Ramos (cell line): ENCODE results near the gene G6PD.

Experiments
- in situ Hi-C: fragments of 300-500 bp; cut with MboI; formaldehyde crosslinking; loops from one replicate; pipeline ENCODE4 v1.14.3; 2022; ENCODE audit warnings: low sequenced_read_pairs; ENCODE audit not compliant: unreplicated experiment

The G6PD gene

DNA sequence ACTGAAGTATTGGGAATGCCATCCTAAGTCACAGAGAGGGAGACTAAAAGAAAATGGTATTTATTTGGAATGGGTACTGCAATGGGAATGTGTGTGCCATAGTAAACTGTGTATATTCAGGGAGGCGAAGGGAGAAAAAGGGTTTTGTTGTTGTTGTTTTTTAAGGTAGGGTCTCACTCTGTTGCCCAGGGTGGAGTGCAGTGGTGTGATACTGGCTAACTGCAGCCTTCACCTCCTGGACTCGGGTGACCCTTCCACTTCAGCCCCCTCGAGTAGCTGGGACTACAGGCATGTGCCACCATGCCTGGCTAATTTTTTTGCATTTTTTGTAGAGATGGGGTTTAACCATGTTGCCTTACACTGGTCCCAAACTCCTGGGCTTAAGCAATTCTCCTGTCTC, 51.9 kb downstream of the G6PD start:
- in situ Hi-C loops: no loop called here

DNA sequence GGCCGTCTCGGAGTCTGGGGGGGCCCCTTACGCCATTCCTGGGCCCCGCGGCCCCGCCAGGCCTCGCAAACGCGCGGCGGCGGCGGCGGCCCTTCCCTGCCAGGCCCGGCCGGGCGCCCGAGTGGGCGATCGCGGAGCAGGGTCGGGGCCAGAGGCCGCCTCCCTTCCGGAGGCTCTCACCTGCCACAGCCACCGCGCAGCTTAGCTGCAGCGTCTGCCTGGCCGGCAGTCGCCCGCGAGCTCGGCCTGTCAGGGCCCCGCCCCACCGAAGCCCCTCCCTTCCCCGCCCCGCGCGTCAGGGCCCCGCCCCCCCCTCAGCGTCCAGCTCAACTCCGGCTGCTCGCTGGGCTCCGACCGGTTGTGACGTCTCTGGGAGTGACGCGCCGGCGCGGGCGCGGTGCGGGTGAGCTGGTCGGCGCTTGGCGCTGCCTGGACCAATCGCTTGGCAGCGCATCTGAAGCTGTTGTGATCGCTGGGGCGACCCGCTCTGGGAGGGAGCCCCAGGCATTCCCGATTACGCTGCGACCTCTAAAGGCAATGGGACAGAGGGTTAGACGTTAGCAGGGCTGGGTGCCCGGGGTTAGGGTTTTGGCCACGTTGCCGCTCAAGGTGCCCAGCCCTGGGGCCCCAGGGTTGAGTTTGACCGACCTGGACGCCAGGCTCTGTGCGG, 56.1 kb downstream of the G6PD start, which contains the start of gene SLC10A3:
Gene SLC10A3 (minus strand): TSS at position 216 of the 670 bp plus-strand sequence. CDS start 1,689 bp downstream, outside the sequence.
- in situ Hi-C loops: no loop called here

DNA sequence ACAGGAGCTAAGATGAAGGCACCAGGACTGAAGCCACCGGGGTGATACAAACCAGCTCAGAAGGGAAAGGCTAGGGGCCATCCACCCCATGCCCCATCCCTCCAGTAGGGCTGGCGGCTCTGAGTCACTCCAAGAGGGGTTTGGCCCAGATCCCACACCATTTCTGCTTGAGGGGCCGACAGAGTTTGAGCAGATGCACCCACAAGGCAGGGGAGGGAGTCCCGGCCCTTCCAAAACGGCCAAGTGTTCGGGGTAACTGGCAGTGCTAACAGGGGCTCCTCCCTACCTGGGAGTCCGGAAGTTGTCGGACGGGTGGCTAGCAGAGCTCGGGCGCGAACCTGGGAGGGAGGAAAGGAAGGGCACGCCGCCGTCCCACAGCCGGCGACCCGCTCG, 56.6 kb downstream of the G6PD start:
- in situ Hi-C loops: no loop called here

DNA sequence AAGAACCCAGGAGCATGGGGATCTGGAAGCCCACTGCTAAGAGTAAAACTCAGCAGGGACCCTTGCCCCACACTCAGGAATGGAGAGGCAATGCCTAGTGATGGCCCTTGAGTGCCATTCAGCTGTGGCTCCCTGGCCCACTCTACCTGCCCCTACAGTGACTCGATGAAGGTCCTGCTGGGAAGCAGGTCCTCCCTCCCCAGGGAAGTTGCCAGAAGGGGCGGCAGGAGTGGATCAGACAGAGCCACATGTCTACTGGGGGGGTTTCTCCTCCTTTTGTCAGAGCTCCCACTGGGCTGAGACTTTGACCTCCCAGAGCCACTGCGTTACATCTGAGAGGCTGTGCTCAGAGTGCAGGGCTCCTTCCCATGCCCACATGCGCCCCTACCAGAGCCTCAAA, 57.5 kb downstream of the G6PD start:
- in situ Hi-C loops: no loop called here

DNA sequence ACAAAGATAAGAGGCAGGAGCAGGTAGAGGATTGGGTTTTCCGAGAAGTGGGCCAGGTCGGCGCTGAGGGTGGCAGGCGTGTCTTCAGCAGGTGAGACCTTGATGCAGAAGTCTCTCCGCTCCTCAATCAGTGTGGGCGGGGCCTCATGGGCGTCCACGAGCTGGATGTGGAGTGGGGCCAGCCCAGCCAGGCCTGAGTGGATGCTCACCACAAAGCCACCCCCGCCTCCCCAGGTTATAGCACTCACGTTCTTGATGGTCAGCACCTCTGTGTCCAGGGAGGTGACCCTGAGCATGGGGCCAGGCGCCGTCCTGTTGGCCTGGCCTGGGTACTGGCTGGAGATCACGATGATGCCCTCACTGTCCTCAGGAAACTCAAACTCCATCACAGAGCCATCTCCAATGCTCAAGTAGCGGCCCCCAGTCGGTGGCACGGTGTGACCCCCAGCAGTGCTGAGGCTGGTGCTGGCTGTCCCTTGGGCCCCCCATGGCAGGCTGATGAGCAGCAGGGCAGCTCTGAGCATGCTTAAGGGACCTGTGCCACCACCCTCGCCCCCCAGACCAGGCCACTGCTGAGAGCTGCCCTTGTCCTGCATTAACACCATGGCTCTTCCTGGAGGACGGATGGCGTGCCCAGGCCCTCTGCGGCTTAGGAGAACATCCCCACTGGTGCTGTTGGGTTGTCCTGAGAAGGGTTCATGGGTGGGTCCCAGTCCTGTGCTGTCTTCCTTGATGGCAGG, 58.1 kb downstream of the G6PD start:
- in situ Hi-C loops: no loop called here

DNA sequence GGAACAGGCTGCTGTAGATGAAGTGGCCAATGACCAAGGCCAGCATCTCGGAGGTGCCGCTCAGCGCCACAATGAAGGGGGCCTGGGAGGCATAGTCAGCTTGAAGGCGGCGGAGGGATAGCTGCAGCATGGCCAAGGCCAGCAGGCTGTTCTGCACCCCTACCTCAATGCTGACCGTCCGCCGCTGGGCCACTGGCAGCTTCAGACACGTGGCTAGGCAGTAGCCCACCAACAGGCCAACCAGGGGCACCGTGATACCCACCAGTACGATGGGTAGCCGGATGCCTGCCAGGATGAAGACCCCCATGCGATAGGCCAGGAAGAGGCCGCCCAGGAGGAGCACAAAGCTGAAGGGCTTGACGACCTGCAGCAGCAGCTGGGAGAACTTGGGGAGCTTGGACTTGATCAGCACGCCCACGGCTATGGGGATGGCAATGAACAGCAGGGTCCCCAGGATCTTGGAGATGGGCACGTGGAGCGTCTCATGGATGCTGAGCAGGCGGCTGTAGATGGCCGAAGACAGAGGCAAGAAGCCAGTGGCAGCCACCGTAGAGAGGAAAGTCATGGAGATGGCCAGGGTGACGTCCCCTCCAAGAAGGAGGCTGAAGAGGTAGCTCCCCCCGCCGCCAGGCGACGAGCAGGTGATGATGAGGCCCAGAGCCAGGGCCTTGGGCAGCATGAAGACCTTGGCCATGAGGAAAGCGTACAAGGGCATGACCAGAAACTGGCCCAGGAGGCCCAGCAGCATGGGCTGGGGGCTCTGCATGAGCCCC, 58.9 kb downstream of the G6PD start:
- in situ Hi-C loops: no loop called here

DNA sequence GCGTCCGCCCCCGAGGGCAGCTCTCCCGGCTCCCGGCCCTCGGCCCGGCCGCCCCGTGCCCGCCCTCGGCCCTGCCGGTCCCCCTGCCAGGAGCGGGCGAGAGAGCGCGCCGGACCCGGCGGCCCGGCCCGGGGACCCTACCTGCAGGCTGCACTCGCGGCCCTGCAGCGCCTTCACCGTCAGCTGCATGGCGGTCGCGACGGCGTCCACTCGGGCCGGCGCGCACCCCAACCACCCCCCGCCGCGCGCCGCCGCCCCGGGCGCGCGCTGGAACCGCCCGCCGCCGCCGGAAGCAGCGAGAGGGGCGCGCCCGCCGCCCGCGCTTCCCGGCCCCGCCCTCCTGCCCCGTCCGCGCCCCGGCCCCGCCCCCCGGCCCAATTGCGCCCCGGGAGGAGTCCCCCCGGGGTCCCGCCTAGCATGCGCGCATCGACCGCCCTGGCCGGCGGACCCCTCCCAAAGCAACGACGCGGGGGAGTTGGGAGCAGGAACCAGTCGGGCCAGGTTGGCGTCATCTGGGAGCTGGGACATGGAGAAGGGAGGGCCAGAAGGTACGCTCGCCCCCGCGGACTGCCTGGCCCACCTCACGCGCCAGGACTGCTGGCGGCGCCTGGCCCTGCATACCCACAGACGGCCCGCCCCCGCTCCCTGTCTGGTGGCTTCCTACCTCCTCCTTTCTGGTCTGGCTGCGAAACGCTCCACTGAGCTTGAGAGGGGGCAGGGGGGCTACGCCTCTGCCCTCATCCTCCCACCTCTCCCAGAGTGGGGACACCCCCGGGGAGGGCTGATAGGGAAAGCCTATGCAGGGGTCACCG, 60.0 kb downstream of the G6PD start, which contains the start of gene UBL4A:
Gene UBL4A (minus strand): TSS at position 220 of the 812 bp plus-strand sequence. CDS start 31 bp downstream, at position 189.
- in situ Hi-C loops: no loop called here

DNA sequence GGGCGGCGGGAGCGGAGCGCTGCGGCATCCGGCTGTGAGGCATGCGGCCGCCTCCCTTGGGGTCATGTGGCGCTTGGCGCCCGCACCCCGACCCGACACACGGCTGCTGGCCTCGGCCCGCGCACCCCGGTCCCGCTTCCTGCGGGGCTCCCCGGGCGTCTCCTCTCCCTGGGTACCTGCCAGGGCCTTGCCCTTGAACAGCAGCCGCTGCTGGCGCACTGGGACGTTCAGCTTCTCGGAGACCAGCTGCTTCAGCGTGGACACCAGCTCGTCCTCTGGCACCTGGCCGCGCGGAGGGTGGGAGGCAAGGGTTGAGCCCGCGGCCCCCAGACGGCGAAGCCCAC, 60.6 kb downstream of the G6PD start:
- in situ Hi-C loops: no loop called here

DNA sequence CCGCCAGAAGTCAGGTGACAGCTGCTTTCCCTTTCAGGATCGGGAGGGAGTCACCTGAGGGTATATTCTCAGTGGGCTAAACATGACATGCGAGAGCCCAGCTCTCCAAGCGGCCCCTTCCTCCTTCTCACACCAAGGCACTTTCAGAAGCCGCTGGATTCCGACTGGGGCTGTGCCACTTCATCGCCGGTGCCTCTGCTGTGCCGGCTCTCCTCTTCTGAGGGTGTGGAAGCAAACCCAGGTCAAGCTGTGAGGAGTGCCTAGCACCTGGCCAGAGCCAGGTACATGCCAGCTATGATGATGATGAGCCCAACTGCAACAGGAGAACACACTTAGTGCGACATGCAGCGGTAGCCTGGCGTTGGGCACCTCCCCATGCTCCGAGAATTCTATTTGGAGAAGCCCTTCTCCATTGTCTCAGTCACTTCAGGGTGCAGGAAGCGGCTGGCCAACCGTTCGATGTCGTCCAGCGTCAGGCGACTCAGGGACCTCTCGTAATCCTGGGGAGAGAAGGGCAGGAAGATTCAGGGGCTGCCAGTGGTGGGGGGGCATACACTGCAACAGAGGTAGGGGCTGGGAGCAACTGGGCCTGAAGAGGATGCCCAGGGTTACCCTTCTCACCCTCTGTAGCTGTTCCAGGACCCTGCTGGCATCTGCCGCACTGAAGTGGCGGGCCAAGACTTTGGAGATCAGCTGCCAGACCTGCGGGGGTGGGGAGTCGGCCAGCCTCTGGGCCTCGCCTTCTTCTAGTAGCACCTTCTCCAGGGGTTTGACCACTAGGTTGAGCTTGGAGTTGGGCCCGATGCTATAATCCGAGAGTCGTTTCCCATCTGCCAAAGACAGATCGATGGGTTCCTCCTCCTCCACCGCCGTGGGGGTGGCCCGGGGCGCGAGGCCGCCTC, 61.2 kb downstream of the G6PD start:
- in situ Hi-C loops: no loop called here

DNA sequence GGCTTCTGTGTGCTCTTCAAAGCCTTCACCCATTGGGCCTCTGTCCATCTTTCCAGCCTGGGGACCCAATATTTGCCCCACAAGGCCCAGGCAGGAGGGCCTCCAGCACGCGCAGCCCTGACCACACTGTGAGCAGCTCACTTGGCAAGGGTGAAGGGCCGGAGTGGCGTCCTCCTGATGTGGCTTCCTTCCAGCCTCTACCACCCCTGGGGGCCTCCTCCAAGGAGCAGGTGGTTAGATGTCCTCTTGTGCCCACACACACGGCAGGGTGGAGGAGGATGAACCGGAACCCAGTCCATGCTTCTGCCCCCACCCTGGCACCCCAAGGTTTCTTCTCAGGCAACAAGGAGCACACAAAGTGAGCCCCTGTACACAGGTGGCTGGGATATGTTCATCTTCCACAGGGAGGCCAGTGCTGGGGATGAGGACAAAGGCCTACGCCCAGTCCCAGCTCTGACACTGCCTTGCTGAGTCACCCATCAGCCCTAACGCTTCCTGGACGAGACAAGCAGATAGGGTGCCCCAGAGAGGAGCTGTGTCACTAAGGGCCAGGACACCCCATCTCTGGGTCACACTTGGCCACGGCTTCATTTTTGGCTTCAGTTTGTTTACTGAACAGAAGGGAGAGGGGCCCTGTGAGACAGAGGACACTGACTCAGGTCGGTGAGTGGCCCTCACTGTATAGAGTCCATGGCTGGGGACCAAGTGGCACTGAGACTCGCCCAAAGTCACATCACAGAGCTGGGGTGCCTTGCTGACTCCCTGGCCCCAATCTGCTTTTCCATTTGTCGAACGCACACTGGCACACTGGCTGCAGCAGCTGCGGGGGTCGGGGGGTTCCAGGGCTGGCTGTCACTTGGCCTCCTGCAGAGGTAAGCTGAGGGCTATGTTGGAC, 62.1 kb downstream of the G6PD start:
- in situ Hi-C loops: no loop called here

DNA sequence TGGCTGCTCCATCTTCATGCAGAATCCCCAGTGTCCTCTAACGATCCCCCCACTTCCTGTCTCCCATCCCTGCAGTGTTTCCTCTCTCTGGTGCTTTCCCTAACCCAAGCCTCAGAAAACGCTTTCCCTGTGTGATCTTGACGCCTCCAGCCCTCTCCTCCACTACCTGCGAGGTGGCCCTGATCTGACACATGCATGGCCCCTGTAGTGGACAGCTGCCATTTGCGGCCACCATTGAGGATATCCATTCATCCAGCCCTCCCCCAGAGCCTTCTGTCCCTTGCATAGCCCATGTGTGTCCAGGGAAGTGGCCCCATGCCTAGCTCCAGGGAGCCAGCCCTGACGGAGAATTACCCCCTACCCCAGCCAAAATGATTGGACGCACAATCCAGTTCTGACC, 63.3 kb downstream of the G6PD start:
- in situ Hi-C loops: no loop called here

DNA sequence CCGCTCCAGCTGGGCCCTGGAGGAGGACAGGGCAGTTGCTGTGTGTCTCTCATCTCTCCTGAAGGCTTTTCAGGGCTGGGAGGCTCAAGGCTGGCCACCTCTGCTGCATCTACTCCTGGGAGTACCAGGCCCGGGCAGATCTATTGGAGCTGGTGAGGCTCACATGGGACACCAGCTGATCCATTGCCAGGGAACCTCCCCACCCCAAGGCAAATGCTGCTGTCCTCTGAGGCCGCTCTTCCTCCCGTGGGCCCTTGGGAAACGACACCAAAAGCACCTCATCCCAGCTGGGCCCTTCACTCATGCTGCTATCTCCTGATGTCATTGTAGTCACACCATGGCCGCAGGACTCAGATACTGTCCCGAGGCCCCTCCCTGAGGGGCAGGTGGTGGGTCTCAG, 63.9 kb downstream of the G6PD start:
- in situ Hi-C loops: no loop called here

DNA sequence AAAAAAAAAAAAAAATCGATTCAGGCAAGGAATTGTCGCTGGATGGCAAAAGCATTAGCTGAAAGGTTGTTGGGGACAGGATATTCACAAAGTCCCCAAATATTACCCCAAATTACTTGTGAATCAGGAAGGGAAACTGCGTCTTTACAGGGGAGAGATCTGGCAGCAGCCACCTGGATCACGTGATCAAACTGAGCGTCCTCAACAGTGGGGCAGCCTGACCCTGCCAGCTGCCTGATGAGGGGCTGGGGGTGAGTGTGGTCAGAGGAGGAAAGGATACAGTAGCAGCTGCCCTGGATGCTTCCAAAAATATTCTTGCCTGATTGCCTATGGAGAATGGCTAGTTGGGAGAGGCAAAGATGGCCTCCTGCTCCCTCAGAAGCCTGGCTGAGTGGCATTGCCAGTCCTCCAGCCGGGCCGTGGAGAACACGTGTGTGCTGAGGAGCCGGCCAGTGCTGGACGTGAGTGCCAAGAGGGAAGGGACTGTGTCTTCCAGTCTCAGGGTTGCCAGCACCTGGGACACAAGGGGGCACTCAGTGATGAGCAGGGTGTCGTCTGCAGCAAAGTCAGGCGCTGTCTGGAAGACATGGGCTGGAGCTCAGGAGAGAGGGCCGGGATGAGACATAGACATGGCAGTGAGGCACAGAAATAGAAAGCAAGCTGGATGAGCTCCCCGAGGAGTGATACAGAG, 64.6 kb downstream of the G6PD start:
- in situ Hi-C loops: no loop called here
